ENCODE results near the gene POLR1A. TPM values are rescaled to one million over a fixed set of nuclear protein-coding genes. Genes with fewer than 3 reads are reported as not detected.

Gene POLR1A
- total and polyA plus RNA-seq, 2 of the 8 experiments (the other 6 are each of a cell fraction or from before 2014, with no cell fraction given) = 8.9 to 58.1 TPM

DNA sequence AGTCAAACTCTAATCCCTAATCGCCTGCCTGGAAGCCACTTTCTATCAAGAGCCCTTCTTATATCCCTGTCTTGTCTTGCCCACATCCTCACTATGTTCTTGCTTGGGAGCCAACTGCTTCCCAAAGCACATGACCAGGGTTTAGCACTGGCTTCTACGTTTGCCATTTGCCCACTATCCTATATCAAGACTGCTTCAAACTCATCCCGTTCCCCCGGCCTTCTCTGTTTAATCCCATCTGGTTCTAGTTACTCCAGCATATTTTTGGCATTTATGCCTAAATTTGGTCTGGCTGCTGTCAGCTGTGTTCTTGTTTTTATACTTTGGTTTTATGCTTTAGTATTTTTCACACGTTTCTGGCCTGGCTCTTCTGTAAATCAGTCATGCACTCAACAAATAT lies 40.2 kb downstream of the POLR1A start (continued):
- TF ChIP-seq, protein P1, sequence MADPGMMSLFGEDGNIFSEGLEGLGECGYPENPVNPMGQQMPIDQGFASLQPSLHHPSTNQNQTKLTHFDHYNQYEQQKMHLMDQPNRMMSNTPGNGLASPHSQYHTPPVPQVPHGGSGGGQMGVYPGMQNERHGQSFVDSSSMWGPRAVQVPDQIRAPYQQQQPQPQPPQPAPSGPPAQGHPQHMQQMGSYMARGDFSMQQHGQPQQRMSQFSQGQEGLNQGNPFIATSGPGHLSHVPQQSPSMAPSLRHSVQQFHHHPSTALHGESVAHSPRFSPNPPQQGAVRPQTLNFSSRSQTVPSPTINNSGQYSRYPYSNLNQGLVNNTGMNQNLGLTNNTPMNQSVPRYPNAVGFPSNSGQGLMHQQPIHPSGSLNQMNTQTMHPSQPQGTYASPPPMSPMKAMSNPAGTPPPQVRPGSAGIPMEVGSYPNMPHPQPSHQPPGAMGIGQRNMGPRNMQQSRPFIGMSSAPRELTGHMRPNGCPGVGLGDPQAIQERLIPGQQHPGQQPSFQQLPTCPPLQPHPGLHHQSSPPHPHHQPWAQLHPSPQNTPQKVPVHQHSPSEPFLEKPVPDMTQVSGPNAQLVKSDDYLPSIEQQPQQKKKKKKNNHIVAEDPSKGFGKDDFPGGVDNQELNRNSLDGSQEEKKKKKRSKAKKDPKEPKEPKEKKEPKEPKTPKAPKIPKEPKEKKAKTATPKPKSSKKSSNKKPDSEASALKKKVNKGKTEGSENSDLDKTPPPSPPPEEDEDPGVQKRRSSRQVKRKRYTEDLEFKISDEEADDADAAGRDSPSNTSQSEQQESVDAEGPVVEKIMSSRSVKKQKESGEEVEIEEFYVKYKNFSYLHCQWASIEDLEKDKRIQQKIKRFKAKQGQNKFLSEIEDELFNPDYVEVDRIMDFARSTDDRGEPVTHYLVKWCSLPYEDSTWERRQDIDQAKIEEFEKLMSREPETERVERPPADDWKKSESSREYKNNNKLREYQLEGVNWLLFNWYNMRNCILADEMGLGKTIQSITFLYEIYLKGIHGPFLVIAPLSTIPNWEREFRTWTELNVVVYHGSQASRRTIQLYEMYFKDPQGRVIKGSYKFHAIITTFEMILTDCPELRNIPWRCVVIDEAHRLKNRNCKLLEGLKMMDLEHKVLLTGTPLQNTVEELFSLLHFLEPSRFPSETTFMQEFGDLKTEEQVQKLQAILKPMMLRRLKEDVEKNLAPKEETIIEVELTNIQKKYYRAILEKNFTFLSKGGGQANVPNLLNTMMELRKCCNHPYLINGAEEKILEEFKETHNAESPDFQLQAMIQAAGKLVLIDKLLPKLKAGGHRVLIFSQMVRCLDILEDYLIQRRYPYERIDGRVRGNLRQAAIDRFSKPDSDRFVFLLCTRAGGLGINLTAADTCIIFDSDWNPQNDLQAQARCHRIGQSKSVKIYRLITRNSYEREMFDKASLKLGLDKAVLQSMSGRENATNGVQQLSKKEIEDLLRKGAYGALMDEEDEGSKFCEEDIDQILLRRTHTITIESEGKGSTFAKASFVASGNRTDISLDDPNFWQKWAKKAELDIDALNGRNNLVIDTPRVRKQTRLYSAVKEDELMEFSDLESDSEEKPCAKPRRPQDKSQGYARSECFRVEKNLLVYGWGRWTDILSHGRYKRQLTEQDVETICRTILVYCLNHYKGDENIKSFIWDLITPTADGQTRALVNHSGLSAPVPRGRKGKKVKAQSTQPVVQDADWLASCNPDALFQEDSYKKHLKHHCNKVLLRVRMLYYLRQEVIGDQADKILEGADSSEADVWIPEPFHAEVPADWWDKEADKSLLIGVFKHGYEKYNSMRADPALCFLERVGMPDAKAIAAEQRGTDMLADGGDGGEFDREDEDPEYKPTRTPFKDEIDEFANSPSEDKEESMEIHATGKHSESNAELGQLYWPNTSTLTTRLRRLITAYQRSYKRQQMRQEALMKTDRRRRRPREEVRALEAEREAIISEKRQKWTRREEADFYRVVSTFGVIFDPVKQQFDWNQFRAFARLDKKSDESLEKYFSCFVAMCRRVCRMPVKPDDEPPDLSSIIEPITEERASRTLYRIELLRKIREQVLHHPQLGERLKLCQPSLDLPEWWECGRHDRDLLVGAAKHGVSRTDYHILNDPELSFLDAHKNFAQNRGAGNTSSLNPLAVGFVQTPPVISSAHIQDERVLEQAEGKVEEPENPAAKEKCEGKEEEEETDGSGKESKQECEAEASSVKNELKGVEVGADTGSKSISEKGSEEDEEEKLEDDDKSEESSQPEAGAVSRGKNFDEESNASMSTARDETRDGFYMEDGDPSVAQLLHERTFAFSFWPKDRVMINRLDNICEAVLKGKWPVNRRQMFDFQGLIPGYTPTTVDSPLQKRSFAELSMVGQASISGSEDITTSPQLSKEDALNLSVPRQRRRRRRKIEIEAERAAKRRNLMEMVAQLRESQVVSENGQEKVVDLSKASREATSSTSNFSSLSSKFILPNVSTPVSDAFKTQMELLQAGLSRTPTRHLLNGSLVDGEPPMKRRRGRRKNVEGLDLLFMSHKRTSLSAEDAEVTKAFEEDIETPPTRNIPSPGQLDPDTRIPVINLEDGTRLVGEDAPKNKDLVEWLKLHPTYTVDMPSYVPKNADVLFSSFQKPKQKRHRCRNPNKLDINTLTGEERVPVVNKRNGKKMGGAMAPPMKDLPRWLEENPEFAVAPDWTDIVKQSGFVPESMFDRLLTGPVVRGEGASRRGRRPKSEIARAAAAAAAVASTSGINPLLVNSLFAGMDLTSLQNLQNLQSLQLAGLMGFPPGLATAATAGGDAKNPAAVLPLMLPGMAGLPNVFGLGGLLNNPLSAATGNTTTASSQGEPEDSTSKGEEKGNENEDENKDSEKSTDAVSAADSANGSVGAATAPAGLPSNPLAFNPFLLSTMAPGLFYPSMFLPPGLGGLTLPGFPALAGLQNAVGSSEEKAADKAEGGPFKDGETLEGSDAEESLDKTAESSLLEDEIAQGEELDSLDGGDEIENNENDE (IDR thresholded peaks at IDR 0.05; ENCODE audit: insufficient replicate concordance, low read length) = no peak
- no peak for TF ChIP-seq HDAC2 (IDR thresholded peaks at IDR 0.05; ENCODE audit: borderline replicate concordance in 1 of 2, low read depth in 2 of 2, low read length in 2 of 2)
- TF ChIP-seq SIN3A (conservative IDR thresholded peaks at IDR 0.05 in 1 of 2, IDR thresholded peaks at IDR 0.05 in 1 of 2; ENCODE audit: low read depth in 1 of 2, low read length in 2 of 2) = no peak
- no peak for TF ChIP-seq SIRT6 (IDR thresholded peaks at IDR 0.05; ENCODE audit: low read length)
- TF ChIP-seq POLR2AphosphoS5 (IDR thresholded peaks at IDR 0.05; ENCODE audit: low read depth, low read length) = no peak
- TF ChIP-seq BCL11A (IDR thresholded peaks at IDR 0.05; ENCODE audit: low read depth in 2 of 2, low read length in 2 of 2) = no peak
- no peak for TF ChIP-seq KDM4A (IDR thresholded peaks at IDR 0.05; ENCODE audit: low read depth, low read length, severe bottlenecking)
- no peak for TF ChIP-seq EGR1 (IDR thresholded peaks at IDR 0.05; ENCODE audit: borderline replicate concordance, low read depth, low read length)
- TF ChIP-seq, protein P2, sequence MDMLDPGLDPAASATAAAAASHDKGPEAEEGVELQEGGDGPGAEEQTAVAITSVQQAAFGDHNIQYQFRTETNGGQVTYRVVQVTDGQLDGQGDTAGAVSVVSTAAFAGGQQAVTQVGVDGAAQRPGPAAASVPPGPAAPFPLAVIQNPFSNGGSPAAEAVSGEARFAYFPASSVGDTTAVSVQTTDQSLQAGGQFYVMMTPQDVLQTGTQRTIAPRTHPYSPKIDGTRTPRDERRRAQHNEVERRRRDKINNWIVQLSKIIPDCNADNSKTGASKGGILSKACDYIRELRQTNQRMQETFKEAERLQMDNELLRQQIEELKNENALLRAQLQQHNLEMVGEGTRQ (IDR thresholded peaks at IDR 0.05; ENCODE audit: low read length) = no peak
- TF ChIP-seq RFX5 (IDR thresholded peaks at IDR 0.05; ENCODE audit: borderline replicate concordance, low read depth, low read length) = no peak

Measured in H1 (cell line).